CD14-positive monocyte (primary cell): ENCODE results near the gene CRABP2. TPM values are rescaled to one million over a fixed set of nuclear protein-coding genes. Genes with fewer than 3 reads are reported as not detected.

Experiments
- DNase-seq, 3 donors: peaks; one replicate each; pipeline ENCODE4 v3.0.0-alpha.2; 2011 to 2022
- H2AFZ ChIP-seq: 2 replicates; pipeline ENCODE4 v1.6.0; 2012; ENCODE audit warnings: mild to moderate bottlenecking, low read depth, low read length, inconsistent platforms; ENCODE audit not compliant: insufficient read depth, poor library complexity, severe bottlenecking
- H3K27ac ChIP-seq, 2 donors: 1 replicate in 1 of 2; 2 replicates in 1 of 2; pipeline ENCODE4 v1.5.1; 2012 to 2013; ENCODE audit warnings: low read length in 2 of 2, control low read depth in 1 of 2, inconsistent platforms in 1 of 2, low read depth in 1 of 2, mild to moderate bottlenecking in 1 of 2
- H3K27me3 ChIP-seq, 2 donors: one replicate each; pipeline versions ENCODE4 v1.6.0 to v1.6.1; 2011 to 2013; ENCODE audit warnings: low read length in 2 of 2; ENCODE audit not compliant: control insufficient read depth in 2 of 2, insufficient read depth in 2 of 2
- H3K36me3 ChIP-seq, 2 donors: replicated peaks in 1 of 2; 1 replicate in 1 of 2; 2 replicates in 1 of 2; pipeline versions ENCODE4 v1.5.1 to v1.6.1; 2012 to 2013; ENCODE audit warnings: low read length in 2 of 2, control low read depth in 1 of 2, inconsistent platforms in 1 of 2, mild to moderate bottlenecking in 1 of 2; ENCODE audit not compliant: insufficient read depth in 2 of 2, control insufficient read depth in 1 of 2
- H3K4me1 ChIP-seq, 2 donors: 1 replicate in 1 of 2; 2 replicates in 1 of 2; pipeline versions ENCODE4 v1.5.1 to v1.6.1; 2012 to 2013; ENCODE audit warnings: low read length in 2 of 2, control low read depth in 1 of 2, inconsistent platforms in 1 of 2, mild to moderate bottlenecking in 1 of 2, moderate library complexity in 1 of 2; ENCODE audit not compliant: insufficient read depth in 2 of 2, control insufficient read depth in 1 of 2
- H3K4me2 ChIP-seq: replicated peaks from 2 replicates; pipeline ENCODE3; 2012; ENCODE audit warnings: low read length, moderate library complexity, mild to moderate bottlenecking; ENCODE audit not compliant: poor library complexity, severe bottlenecking; ENCODE audit errors: extremely low read depth
- H3K4me3 ChIP-seq, 3 experiments: fragments of 200-600 bp in 1 of 3; sonication (generic) in 1 of 3; replicated peaks in 1 of 3; 1 replicate in 2 of 3; 2 replicates in 1 of 3; pipeline ENCODE4 v1.5.1; 2011 to 2013; ENCODE audit warnings: low read length in 3 of 3, mild to moderate bottlenecking in 3 of 3, control low read depth in 2 of 3, low read depth in 2 of 3, inconsistent platforms in 1 of 3, moderate library complexity in 1 of 3
- H3K79me2 ChIP-seq: 2 replicates; pipeline ENCODE4 v1.6.0; 2012; ENCODE audit warnings: mild to moderate bottlenecking, control low read depth, inconsistent platforms, low read length, moderate library complexity; ENCODE audit not compliant: insufficient read depth
- H3K9ac ChIP-seq: 2 replicates; pipeline ENCODE4 v1.6.0; 2017; ENCODE audit warnings: low read length, mild to moderate bottlenecking; ENCODE audit not compliant: insufficient read depth, poor library complexity, severe bottlenecking
- H3K9me3 ChIP-seq, 2 donors: replicated peaks in 1 of 2; 1 replicate in 1 of 2; 2 replicates in 1 of 2; pipeline versions ENCODE4 v1.5.1 to v1.6.1; 2012 to 2013; ENCODE audit warnings: low read length in 2 of 2, control low read depth in 1 of 2; ENCODE audit not compliant: control insufficient read depth in 1 of 2, insufficient read depth in 1 of 2
- H4K20me1 ChIP-seq: 2 replicates; pipeline ENCODE4 v1.6.0; 2012; ENCODE audit warnings: mild to moderate bottlenecking, low read length, control low read depth, moderate library complexity; ENCODE audit not compliant: insufficient read depth
- H3K27ac Mint-ChIP-seq, 7 donors: one replicate each; pipeline ENCODE4 v1.8.0; 2020; ENCODE audit warnings: mild to moderate bottlenecking in 7 of 7, mixed read lengths in 7 of 7, moderate library complexity in 6 of 7, inconsistent platforms in 2 of 7
- H3K27me3 Mint-ChIP-seq, 3 donors: one replicate each; pipeline ENCODE4 v1.8.0; 2021 to 2022; ENCODE audit warnings: low read depth in 3 of 3, mild to moderate bottlenecking in 3 of 3, mixed read lengths in 3 of 3, moderate library complexity in 3 of 3, inconsistent platforms in 1 of 3
- H3K36me3 Mint-ChIP-seq, 2 donors: one replicate each; pipeline ENCODE4 v1.8.0; 2020; ENCODE audit warnings: mixed read lengths in 2 of 2, inconsistent platforms in 1 of 2, mild to moderate bottlenecking in 1 of 2
- H3K4me1 Mint-ChIP-seq: one replicate; pipeline ENCODE4 v1.8.0; 2020; ENCODE audit warnings: mild to moderate bottlenecking, mixed read lengths
- H3K4me3 Mint-ChIP-seq, 2 donors: one replicate each; pipeline ENCODE4 v1.8.0; 2020; ENCODE audit warnings: mild to moderate bottlenecking in 2 of 2, mixed read lengths in 2 of 2, moderate library complexity in 1 of 2
- H3K9me3 Mint-ChIP-seq, 7 donors: one replicate each; pipeline ENCODE4 v1.8.0; 2020 to 2022; ENCODE audit warnings: mixed read lengths in 7 of 7, mild to moderate bottlenecking in 6 of 7, moderate library complexity in 6 of 7, inconsistent platforms in 2 of 7
- WGBS: methylation state at CpG from one replicate; pipeline ENCODE4 v1.1.5; 2013; ENCODE audit warnings: missing lambda C conversion rate; ENCODE audit not compliant: insufficient coverage; 5-methylcytosine and 5-hydroxymethylcytosine counted together
- intact Hi-C, 2 donors: fragments of 100-400 bp; cut with micrococcal nuclease; formaldehyde crosslinking; loops; one replicate each; pipeline versions ENCODE4 v1.15.0 to v1.15.1; 2023
- polyA plus RNA-seq, 3 donors: library from polyadenylated mRNA; depleted of rRNA in 1 of 3; unstranded in 2 of 3; stranded (reverse) in 1 of 3; fragments of 300-500 nt in 2 of 3; fragments of >200 nt in 1 of 3; fragmentation: Illumina TruSeq in 2 of 3; gene quantifications; 1 replicate in 2 of 3; 2 replicates in 1 of 3; pipeline ENCODE4 v1.2.3, GENCODE V29; 2012 to 2021
- TF ChIP-seq, protein P1 (sequence below): fragments of 200-600 bp; IDR thresholded peaks from one replicate; pipeline ENCODE4 v1.8.0; 2022; ENCODE audit warnings: antibody characterized with exemption, mild to moderate bottlenecking

CRABP2 gene
- polyA plus RNA-seq, 3 donors: 0.23 to 1.8 TPM; not detected in 1

DNA sequence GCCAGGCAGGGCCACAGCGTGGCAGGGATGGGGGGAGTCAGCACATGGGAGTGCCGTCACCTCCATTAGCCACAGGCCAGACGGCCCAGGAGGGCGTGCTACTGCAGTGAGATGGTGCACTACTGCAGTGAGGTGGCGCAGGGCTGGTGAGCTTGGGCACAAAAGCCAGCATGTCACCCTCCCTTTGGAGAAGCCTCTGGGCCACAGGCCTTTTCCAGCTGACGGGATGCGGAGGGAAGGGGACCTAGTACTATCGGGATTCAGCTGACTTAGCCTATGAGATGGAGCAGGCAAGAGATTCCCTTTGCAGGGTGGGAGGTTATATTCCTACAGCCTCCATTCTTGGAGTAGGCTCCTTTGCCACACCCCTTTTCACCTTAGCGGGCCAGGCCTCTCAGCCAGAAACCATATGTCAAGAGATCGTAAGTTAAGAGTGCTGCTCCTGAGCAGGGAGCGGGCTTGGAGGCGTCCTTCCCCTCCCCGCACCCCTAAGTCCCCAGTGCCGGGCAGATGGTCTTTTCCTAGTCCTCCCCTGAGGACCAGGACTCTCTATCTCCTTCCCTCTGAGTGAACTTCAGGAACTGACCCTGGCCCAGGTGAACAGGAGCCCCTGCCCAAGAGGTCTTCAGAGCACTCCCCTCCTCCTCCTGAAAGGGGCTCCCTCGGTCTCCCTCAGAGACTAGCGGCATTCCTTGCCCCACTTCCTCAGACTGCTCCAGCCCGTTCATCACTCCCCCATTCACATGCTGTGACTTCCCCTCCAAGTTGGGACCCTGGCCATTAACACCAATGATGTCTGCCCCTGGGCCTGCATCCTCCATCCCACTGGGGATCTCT lies 36.4 kb downstream of the CRABP2 start:
- intact Hi-C loops: no loop called here
- H3K27ac Mint-ChIP-seq: no peak overlapping the region
- H3K4me1 Mint-ChIP-seq: peaks cover 18% of the 10 kb centered on the region
- Histone ChIP-seq H3K4me1 (peaks cover 17 to 24% of the 10 kb centered on the region in 2 donors), H3K36me3 (no peaks in the 10 kb centered on the region), H2AFZ (no peak overlapping the region), H3K4me2 (no peak overlapping the region), H3K9ac (no peak overlapping the region), H3K27me3 (peaks cover 0 to 28% of the 10 kb centered on the region in 2 donors), H4K20me1 (no peaks in the 10 kb centered on the region), H3K4me3 (no peak overlapping the region), H3K9me3 (no peaks in the 10 kb centered on the region), H3K27ac (no peak overlapping the region), H3K79me2 (no peaks in the 10 kb centered on the region)
- no peak for DNase-seq
- peaks cover 0 to 4% (median 0%) of the 10 kb centered on the region in 7 donors for H3K9me3 Mint-ChIP-seq
- no peaks in the 10 kb centered on the region for H3K36me3 Mint-ChIP-seq
- peak overlapping the region in 1 of 2 donors; percentile 3 for H3K4me3 Mint-ChIP-seq
- WGBS: 85% methylated on average over 13 of the region's 17 CpGs
- peaks cover 35 to 66% (median 40%) of the 10 kb centered on the region in 3 donors for H3K27me3 Mint-ChIP-seq
- TF ChIP-seq, protein P1, sequence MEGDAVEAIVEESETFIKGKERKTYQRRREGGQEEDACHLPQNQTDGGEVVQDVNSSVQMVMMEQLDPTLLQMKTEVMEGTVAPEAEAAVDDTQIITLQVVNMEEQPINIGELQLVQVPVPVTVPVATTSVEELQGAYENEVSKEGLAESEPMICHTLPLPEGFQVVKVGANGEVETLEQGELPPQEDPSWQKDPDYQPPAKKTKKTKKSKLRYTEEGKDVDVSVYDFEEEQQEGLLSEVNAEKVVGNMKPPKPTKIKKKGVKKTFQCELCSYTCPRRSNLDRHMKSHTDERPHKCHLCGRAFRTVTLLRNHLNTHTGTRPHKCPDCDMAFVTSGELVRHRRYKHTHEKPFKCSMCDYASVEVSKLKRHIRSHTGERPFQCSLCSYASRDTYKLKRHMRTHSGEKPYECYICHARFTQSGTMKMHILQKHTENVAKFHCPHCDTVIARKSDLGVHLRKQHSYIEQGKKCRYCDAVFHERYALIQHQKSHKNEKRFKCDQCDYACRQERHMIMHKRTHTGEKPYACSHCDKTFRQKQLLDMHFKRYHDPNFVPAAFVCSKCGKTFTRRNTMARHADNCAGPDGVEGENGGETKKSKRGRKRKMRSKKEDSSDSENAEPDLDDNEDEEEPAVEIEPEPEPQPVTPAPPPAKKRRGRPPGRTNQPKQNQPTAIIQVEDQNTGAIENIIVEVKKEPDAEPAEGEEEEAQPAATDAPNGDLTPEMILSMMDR: no peak

DNA sequence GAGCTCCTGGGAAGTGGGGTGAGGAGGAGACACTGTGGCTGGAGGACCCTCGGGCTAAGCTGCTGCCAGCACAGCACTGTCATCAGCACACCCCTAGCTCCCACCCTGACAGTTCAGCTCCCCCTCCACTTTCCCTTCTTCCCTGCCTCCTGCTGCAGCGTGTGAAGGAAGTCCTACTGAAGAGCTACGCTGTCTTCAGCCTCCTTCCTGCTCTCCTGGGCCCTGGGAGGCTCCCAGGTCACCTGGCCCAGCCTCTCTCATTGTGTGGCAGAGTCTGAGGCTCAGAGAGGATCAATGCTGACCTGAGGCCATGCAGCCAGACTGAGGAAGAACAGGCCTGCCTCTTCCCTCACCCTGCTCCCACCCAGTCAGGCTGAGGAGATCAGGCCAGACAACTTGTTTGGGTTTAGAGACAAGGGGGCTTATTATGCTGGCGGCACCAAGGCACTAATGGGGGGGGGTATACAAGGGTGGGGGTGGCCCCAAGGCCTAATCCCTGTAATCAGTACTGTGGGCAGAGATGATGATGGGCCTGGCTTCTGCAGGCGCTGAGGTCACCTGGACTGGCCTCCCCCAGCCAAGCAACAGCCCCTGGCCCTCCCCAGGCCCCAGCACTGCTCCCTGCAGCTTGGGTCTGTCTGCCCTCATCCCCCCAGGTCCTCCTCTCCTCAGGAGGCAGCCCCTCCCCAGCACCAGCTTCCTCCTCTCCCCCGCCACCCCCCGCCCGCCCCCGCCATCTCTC lies 37.2 kb downstream of the CRABP2 start:
- Histone ChIP-seq H3K27ac (no peak overlapping the region), H3K4me3 (no peak overlapping the region), H3K79me2 (no peaks in the 10 kb centered on the region), H3K27me3 (peaks cover 0 to 21% of the 10 kb centered on the region in 2 donors), H3K4me1 (peaks cover 22 to 33% of the 10 kb centered on the region in 2 donors), H3K4me2 (no peak overlapping the region), H3K36me3 (no peaks in the 10 kb centered on the region), H3K9ac (no peak overlapping the region), H2AFZ (no peak overlapping the region), H4K20me1 (no peaks in the 10 kb centered on the region), H3K9me3 (no peaks in the 10 kb centered on the region)
- intact Hi-C loops: no loop called here
- Mint-ChIP-seq H3K27ac (no peak overlapping the region), H3K9me3 (peaks cover 0 to 4% (median 0%) of the 10 kb centered on the region in 7 donors), H3K4me1 (peaks cover 25% of the 10 kb centered on the region), H3K36me3 (no peaks in the 10 kb centered on the region), H3K27me3 (peaks cover 33 to 65% (median 36%) of the 10 kb centered on the region in 3 donors), H3K4me3 (no peak overlapping the region)
- WGBS: 94% methylated on average over 2 of the region's 9 CpGs
- DNase-seq: no peak
- TF ChIP-seq, protein P1: no peak
